Measurements from ENCODE around the gene SHC3.

SHC3 gene

GRCh38 chr9:88957526-88957925 lies 221.1 kb downstream of the SHC3 start:
- DNase-seq (ENCODE audit: low read depth in 2 of 2) = no peak
